Ureter (tissue), 1 donor: ENCODE results near the gene CDH4. TPM values are rescaled to one million over a fixed set of nuclear protein-coding genes. Genes with fewer than 3 reads are reported as not detected.

Experiments used
- DNase-seq: peaks from one replicate; pipeline ENCODE4 v3.0.0-alpha.2; 2020; ENCODE audit warnings: low spot score
- total RNA-seq: library from RNA; stranded (reverse); gene quantifications from one replicate; pipeline ENCODE4 v1.2.4, GENCODE V29; 2023
- donor health status: DM: yes; HTN: yes; CAD: no.

Gene CDH4
- total RNA-seq, 1 donor from 2014 or later, result 0.26 TPM

- DNase-seq, result no peak
These were observed 377.7 kb downstream of the CDH4 start for GRCh38 chr20:61629602-61630390.

- no peak for DNase-seq
These were observed 378.3 kb downstream of the CDH4 start for GRCh38 chr20:61630391-61630650.

- DNase-seq, result no peak
These were observed 378.8 kb downstream of the CDH4 start for GRCh38 chr20:61630816-61631215.

- no peak for DNase-seq
These were observed 379.7 kb downstream of the CDH4 start for GRCh38 chr20:61631751-61632150.

- DNase-seq, result no peak
These were observed 380.9 kb downstream of the CDH4 start for GRCh38 chr20:61633004-61633403.

- DNase-seq, result no peak
These were observed 382.5 kb downstream of the CDH4 start for GRCh38 chr20:61634376-61635145.

GRCh38 chr20:61635721-61636455 is 383.8 kb downstream of the CDH4 start:
- no peak for DNase-seq

- no peak for DNase-seq
These were observed 384.6 kb downstream of the CDH4 start for GRCh38 chr20:61636531-61637116.

GRCh38 chr20:61638802-61639585 is 386.9 kb downstream of the CDH4 start:
- DNase-seq, result no peak

- DNase-seq, result no peak
These were observed 388.2 kb downstream of the CDH4 start for GRCh38 chr20:61640131-61640870.

- DNase-seq, result no peak
These were observed 388.8 kb downstream of the CDH4 start for GRCh38 chr20:61640871-61641245.

- DNase-seq, result no peak
These were observed 391.8 kb downstream of the CDH4 start for GRCh38 chr20:61643656-61644377.

GRCh38 chr20:61644378-61645076 is 392.5 kb downstream of the CDH4 start:
- DNase-seq, result no peak

- no peak for DNase-seq
These were observed 393.7 kb downstream of the CDH4 start for GRCh38 chr20:61645732-61646131.

GRCh38 chr20:61646453-61646852 is 394.4 kb downstream of the CDH4 start:
- DNase-seq, result no peak

- DNase-seq, result no peak
These were observed 394.9 kb downstream of the CDH4 start for GRCh38 chr20:61646986-61647385.

GRCh38 chr20:61647702-61648101 is 395.6 kb downstream of the CDH4 start:
- DNase-seq, result no peak

GRCh38 chr20:61649105-61649859 is 397.2 kb downstream of the CDH4 start:
- no peak for DNase-seq

GRCh38 chr20:61649860-61650162 is 397.8 kb downstream of the CDH4 start:
- DNase-seq, result no peak
